Thyroid gland (tissue), 4 donors: ENCODE measurements around the gene EFTUD2. TPM values are rescaled to one million over a fixed set of nuclear protein-coding genes. Genes with fewer than 3 reads are reported as not detected.
"Not testable (repeated sequence)": the region's sequence is repeated elsewhere in the genome, so short reads cannot be mapped to it uniquely, and the experiment has no call there.

ENCODE experiments used
- DNase-seq, 2 donors: peaks; one replicate each; pipeline ENCODE4 v3.0.0-alpha.2; 2019
- H3K27ac ChIP-seq, 3 donors: fragments of 200-600 bp; sonication (generic); 1 replicate in 2 of 3; 2 replicates in 1 of 3; pipeline ENCODE4 v1.5.1; 2016 to 2019; ENCODE audit warnings: mild to moderate bottlenecking in 1 of 3, moderate library complexity in 1 of 3
- H3K27me3 ChIP-seq: fragments of 200-600 bp; sonication (generic); one replicate; pipeline ENCODE4 v1.5.1; 2019
- H3K36me3 ChIP-seq, 2 donors: fragments of 200-600 bp; sonication (generic); one replicate each; pipeline ENCODE4 v1.5.1; 2016 to 2019
- H3K4me1 ChIP-seq, 2 donors: fragments of 200-600 bp; sonication (generic); one replicate each; pipeline ENCODE4 v1.5.1; 2017 to 2019
- H3K4me3 ChIP-seq, 3 donors: fragments of 200-600 bp; sonication (generic); replicated peaks in 1 of 3; 1 replicate in 2 of 3; 2 replicates in 1 of 3; pipeline ENCODE4 v1.5.1; 2016; ENCODE audit warnings: mild to moderate bottlenecking in 1 of 3
- H3K9me3 ChIP-seq: fragments of 200-600 bp; sonication (generic); one replicate; pipeline ENCODE4 v1.5.1; 2017
- POLR2A ChIP-seq, 2 donors: fragments of 450-650 bp; IDR thresholded peaks; one replicate each; pipeline ENCODE4 v1.6.1; 2017; ENCODE audit warnings: antibody characterized with exemption in 2 of 2, mild to moderate bottlenecking in 2 of 2, moderate library complexity in 1 of 2
- WGBS, 2 donors: methylation state at CpG; one replicate each; pipeline ENCODE4 v1.1.5; 2017; 5-methylcytosine and 5-hydroxymethylcytosine counted together
- intact Hi-C: fragments of 100-400 bp; cut with DNase I; formaldehyde crosslinking; loops from one replicate; pipeline ENCODE4 v1.15.1; 2023
- total RNA-seq, 4 donors: library from RNA; depleted of rRNA; stranded (reverse); fragments of >200 nt; gene quantifications; one replicate each; pipeline ENCODE4 v1.2.3, GENCODE V29; 2016
- TF ChIP-seq, protein P1 (sequence below), 6 experiments: fragments of 200-600 bp in 3 of 6; fragments of 450-650 bp in 3 of 6; sonication (generic) in 3 of 6; IDR thresholded peaks; one replicate each; pipeline ENCODE4 v1.5.1; 2016 to 2019; ENCODE audit warnings: antibody characterized with exemption in 6 of 6, mild to moderate bottlenecking in 2 of 6, inconsistent platforms in 1 of 6, moderate library complexity in 1 of 6

The EFTUD2 gene
- 100 to 1,000 TPM in 1 of 4 donors, 10 to 100 TPM in 3; 49.2 to 110 (median 75.1) TPM for total RNA-seq

DNA sequence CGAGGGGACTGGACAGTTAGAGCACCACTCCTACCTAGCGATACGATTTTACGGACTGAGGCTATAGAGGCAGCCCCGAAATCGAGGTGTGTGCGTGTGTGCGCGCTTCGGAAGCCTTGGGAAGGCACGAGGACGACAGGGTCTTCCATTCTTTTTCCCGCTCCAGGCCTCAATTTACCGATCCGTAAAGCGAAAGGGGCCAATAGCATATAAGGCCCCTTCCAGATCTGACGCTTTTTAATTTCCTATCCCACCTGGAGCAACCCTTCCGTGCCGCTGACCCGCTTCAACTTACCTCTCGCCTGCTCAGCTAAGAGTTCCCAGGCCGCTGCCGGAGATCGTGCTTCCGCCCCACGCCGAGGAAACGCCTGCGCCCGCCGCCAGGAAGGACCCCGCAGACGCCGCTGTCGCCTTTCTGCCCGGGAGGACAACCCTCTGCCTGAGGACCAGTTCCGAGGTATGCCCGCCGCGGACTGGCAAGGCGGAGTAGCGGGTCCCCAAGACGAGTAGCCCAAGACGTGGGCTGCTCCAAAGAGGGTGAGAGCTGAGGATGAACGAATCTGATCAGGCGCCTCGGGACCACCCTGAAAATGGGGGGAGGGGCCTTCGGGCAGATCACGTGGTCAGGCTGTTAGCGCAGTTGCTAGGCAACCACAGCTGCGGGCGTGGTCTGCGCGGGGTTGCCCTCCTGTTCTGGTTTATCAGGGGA lies at the start of gene EFTUD2:
TSS of gene EFTUD2 (minus strand) at position 372 of the 709 bp plus-strand sequence. CDS start 4,924 bp downstream, outside the sequence.
- no peaks in the 10 kb centered on the region for H3K27me3 ChIP-seq
- intact Hi-C loops: no loop called here
- no peaks in the 10 kb centered on the region for H3K9me3 ChIP-seq
- WGBS, 2 donors: 1% methylated on average over 53 to 54 of the region's 54 CpGs
- peaks cover 34 to 45% of the 10 kb centered on the region in 2 donors for H3K4me1 ChIP-seq
- peak within 1 kb of the TSS; percentile 51 to 70 (median 57) for H3K4me3 ChIP-seq
- DNase-seq: peak; percentile 90
- TF ChIP-seq, protein P1, sequence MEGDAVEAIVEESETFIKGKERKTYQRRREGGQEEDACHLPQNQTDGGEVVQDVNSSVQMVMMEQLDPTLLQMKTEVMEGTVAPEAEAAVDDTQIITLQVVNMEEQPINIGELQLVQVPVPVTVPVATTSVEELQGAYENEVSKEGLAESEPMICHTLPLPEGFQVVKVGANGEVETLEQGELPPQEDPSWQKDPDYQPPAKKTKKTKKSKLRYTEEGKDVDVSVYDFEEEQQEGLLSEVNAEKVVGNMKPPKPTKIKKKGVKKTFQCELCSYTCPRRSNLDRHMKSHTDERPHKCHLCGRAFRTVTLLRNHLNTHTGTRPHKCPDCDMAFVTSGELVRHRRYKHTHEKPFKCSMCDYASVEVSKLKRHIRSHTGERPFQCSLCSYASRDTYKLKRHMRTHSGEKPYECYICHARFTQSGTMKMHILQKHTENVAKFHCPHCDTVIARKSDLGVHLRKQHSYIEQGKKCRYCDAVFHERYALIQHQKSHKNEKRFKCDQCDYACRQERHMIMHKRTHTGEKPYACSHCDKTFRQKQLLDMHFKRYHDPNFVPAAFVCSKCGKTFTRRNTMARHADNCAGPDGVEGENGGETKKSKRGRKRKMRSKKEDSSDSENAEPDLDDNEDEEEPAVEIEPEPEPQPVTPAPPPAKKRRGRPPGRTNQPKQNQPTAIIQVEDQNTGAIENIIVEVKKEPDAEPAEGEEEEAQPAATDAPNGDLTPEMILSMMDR (IDR thresholded peaks at IDR 0.05): peak in 2 of 6 experiments; percentile 18 to 31
- TF ChIP-seq POLR2A (IDR thresholded peaks at IDR 0.05): peak in 1 of 2 donors; percentile 49
- H3K36me3 ChIP-seq: peaks cover 0 to 4% of the 10 kb centered on the region in 2 donors
- peak within 1 kb of the TSS; percentile 89 to 93 (median 92) for H3K27ac ChIP-seq

DNA sequence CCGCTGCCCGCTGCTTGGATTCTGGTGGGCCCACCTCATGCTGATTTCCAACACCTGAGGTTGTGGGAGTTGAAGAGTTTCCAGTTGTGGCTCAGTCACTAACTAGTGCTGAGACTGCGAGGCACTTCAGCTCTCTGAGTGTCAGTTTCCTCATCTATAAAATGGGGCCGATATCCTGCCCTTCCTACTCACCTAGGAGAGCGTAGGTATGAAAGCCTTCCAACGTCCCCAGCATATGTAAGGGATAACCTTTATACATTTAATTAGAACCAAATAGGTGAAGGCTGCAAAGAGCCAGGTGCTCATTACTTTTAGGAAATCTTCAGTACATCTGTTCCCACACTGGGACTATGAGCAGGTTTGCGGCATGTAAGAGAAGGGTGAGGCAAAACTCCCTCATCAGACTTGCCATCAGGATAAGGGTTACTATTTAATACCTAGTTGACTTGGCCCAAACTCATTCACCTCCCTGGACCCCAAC lies 49.1 kb upstream of the EFTUD2 start:
- Histone ChIP-seq H3K4me3 (peak overlapping the region in 1 of 3 donors; percentile 31), H3K9me3 (no peaks in the 10 kb centered on the region), H3K36me3 (no peaks in the 10 kb centered on the region), H3K27me3 (no peaks in the 10 kb centered on the region), H3K4me1 (peaks cover 4% of the 10 kb centered on the region in 2 donors), H3K27ac (no peak overlapping the region)
- no peak for TF ChIP-seq POLR2A (IDR thresholded peaks at IDR 0.05)
- TF ChIP-seq, protein P1 (IDR thresholded peaks at IDR 0.05): no peak
- intact Hi-C loops: no loop called here
- WGBS, 2 donors: 74 to 85% methylated on average over 5 of the region's 7 CpGs
- no peak for DNase-seq

DNA sequence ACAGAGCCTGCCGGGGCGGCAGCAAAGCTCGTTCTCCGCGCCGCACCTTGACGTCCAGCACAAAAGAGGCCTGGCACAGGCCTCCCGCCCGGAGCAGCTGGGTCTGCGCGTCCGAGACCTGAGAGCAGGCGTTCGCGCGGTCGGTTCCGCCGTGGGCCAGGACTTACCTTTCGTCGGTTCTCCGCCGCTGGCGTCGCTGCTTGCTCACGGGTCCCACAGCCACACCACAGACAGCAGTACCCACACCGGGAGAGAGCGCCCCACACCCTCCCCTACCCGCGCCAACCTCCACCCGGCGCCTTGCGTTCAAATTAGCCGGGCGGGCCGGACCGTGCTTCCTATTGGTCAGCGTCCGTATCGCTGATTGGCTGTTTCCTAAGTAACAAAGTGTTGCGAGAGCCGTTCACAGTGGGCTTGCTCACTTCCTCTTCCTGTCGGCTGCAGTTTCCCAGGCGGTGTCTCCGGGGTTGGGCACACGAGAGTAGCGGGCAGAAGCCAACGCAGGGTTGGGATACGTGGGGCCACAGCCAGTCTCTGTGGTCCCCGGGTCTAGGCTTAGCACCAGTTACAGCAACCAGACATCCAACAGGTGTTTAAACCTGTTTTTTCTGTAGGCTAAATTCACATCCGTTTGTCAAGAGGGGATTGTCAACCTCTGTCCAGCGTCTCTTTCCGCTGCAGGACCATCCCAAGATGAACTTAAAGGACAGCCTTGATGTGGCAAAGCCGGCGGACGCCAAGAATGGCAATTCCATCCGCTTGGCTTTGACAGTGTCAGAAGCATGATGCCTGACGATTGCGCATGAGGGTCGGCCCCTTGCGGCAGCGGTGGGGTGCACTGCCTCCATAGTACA lies 48.4 kb upstream of the EFTUD2 start, which contains the start of gene KIF18B:
TSS of gene KIF18B (minus strand) at position 313 of the 854 bp plus-strand sequence. CDS start 11,429 bp downstream, outside the sequence.
- intact Hi-C loops: no loop called here

DNA sequence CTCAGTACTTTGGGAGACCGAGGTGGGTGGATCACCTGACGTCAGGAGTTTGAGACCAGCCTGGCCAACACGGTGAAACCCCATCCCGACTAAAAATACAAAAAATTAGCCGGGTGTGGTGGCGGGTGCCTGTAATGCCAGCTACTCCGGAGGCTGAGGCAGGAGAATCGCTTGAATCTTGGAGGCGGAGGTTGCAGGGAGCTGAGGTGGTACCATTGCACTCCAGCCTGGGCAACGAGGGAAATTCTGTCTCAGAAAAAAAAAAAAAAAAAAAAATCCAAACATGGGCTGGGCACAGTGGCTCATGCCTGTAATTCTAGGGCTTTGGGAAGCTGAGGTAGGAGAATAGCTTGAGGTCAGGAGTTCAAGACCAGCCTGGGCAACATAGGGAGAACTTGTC lies 46.4 kb upstream of the EFTUD2 start:
- H3K4me3 ChIP-seq, H3K4me1 ChIP-seq, H3K36me3 ChIP-seq, H3K27me3 ChIP-seq, DNase-seq, H3K9me3 ChIP-seq, H3K27ac ChIP-seq, intact Hi-C loops: not testable (repeated sequence)
- 92 to 96% methylated on average over 10 of the region's 10 CpGs for WGBS, 2 donors

More for the DNA sequence above, 48.4 kb upstream of the EFTUD2 start, which contains the start of gene KIF18B:
- Histone ChIP-seq H3K9me3 (no peaks in the 10 kb centered on the region), H3K4me1 (peaks cover 4% of the 10 kb centered on the region in 2 donors), H3K36me3 (no peaks in the 10 kb centered on the region), H3K27me3 (no peaks in the 10 kb centered on the region), H3K4me3 (peak within 1 kb of the TSS in 2 of 3 donors; percentile 5 to 31), H3K27ac (no peak within 1 kb of the TSS)
- 1 to 4% methylated on average over 17 to 51 of the region's 62 CpGs for WGBS, 2 donors
- peak; percentile 86 for DNase-seq
- TF ChIP-seq, protein P1 (IDR thresholded peaks at IDR 0.05): peak in 1 of 6 experiments; percentile 3
- peak; percentile 16 to 73 for TF ChIP-seq POLR2A (IDR thresholded peaks at IDR 0.05)

DNA sequence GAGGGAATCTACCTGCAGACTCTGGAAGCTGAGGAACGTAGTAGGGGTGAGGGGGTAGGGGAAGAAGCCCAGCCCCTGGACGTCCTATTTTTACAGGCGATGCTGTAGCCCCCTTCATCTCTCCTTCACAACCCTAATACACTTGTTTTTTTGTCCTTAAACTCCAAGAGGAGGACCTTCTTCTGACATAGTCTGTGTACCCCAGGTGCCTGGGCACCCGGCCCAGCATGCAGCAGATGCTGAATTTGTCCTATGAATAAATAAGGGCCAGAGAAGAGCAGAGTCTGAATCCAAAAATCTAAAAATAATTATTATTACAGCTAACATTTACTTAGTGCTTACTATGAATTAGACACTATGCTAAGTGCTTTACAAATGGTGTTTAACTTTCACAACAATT lies 43.2 kb upstream of the EFTUD2 start:
- Histone ChIP-seq H3K27ac (no peak overlapping the region), H3K9me3 (no peaks in the 10 kb centered on the region), H3K4me1 (peaks cover 4% of the 10 kb centered on the region in 2 donors), H3K27me3 (no peaks in the 10 kb centered on the region), H3K4me3 (no peak overlapping the region), H3K36me3 (no peaks in the 10 kb centered on the region)
- 84 to 85% methylated on average over 4 of the region's 4 CpGs for WGBS, 2 donors
- intact Hi-C loops: no loop called here
- no peak for TF ChIP-seq POLR2A (IDR thresholded peaks at IDR 0.05)
- TF ChIP-seq, protein P1 (IDR thresholded peaks at IDR 0.05): no peak
- no peak for DNase-seq
